B cell (primary cell): Measurements from ENCODE around the gene CASR. TPM values are rescaled to one million over a fixed set of nuclear protein-coding genes. Genes with fewer than 3 reads are reported as not detected.
"Not testable (repeated sequence)": the region's sequence is repeated elsewhere in the genome, so short reads cannot be mapped to it uniquely, and the experiment has no call there.

ENCODE experiments used
- ATAC-seq: fragments of 200-7000 bp; cut with Tn5 transposase; one replicate; pipeline ENCODE4 v1.10.0; 2021; ENCODE audit warnings: low read depth, mild to moderate bottlenecking, moderate number of reproducible peaks, moderate library complexity
- CTCF ChIA-PET: fragments of 350-600 bp; sonication (Branson Sonifier 250); formaldehyde crosslinking; loops from one replicate; lab custom pipeline; 2021; ENCODE audit warnings: antibody characterized with exemption, inconsistent platforms; lab: Charles Lee
- POLR2A ChIA-PET: fragments of 350-600 bp; sonication (Branson Sonifier 250); formaldehyde crosslinking; loops from one replicate; lab custom pipeline; 2021; ENCODE audit warnings: antibody characterized with exemption; lab: Charles Lee
- DNase-seq: peaks from one replicate; pipeline ENCODE4 v3.0.0; 2013
- H2AFZ ChIP-seq: 2 replicates; pipeline ENCODE4 v1.6.1; 2012; ENCODE audit warnings: mild to moderate bottlenecking, low read depth, low read length; ENCODE audit not compliant: insufficient read depth, poor library complexity, severe bottlenecking
- H3K27ac ChIP-seq, 2 donors: 1 replicate in 1 of 2; 2 replicates in 1 of 2; pipeline ENCODE4 v1.5.1; 2012 to 2013; ENCODE audit warnings: low read length in 2 of 2, mild to moderate bottlenecking in 2 of 2, moderate library complexity in 1 of 2
- H3K27me3 ChIP-seq, 4 experiments: fragments of 200-600 bp in 1 of 4; sonication (generic) in 1 of 4; replicated peaks in 1 of 4; 1 replicate in 2 of 4; 2 replicates in 2 of 4; pipeline versions ENCODE4 v1.6.1 to v1.7.0; 2013 to 2016; ENCODE audit warnings: low read length in 3 of 4, mild to moderate bottlenecking in 2 of 4, mixed read lengths in 1 of 4, moderate library complexity in 1 of 4; ENCODE audit not compliant: insufficient read depth in 4 of 4, control insufficient read depth in 3 of 4; ENCODE audit errors: control extremely low read depth in 1 of 4
- H3K36me3 ChIP-seq, 2 experiments: replicated peaks in 1 of 2; 1 replicate in 1 of 2; 2 replicates in 1 of 2; pipeline versions ENCODE4 v1.6.1 to v1.7.1; 2013; ENCODE audit warnings: low read length in 1 of 2; ENCODE audit not compliant: insufficient read depth in 2 of 2, control insufficient read depth in 1 of 2; ENCODE audit errors: control extremely low read depth in 1 of 2, extremely low read depth in 1 of 2
- H3K4me1 ChIP-seq, 2 donors: fragments of 200-600 bp in 1 of 2; sonication (generic) in 1 of 2; 1 replicate in 1 of 2; 2 replicates in 1 of 2; pipeline versions ENCODE4 v1.5.1 to v1.6.1; 2013 to 2017; ENCODE audit warnings: low read length in 2 of 2; ENCODE audit not compliant: control insufficient read depth in 2 of 2, insufficient read depth in 2 of 2
- H3K4me2 ChIP-seq: replicated peaks from 2 replicates; pipeline ENCODE3; 2012; ENCODE audit warnings: mild to moderate bottlenecking, low read depth, low read length; ENCODE audit not compliant: poor library complexity, severe bottlenecking
- H3K4me3 ChIP-seq, 5 experiments: fragments of 200-600 bp in 1 of 5; sonication (generic) in 1 of 5; 1 replicate in 3 of 5; 2 replicates in 2 of 5; pipeline versions ENCODE4 v1.5.1 to v1.7.0; 2011 to 2016; ENCODE audit warnings: low read length in 4 of 5, mild to moderate bottlenecking in 4 of 5, low read depth in 2 of 5, control low read depth in 1 of 5, moderate library complexity in 1 of 5; ENCODE audit not compliant: insufficient read depth in 1 of 5; ENCODE audit errors: control extremely low read depth in 1 of 5, extremely low read depth in 1 of 5
- H3K79me2 ChIP-seq: fragments of 200-600 bp; sonication (generic); one replicate; pipeline ENCODE4 v1.6.0; 2016; ENCODE audit warnings: low read length; ENCODE audit not compliant: control insufficient read depth, insufficient read depth
- H3K9ac ChIP-seq: fragments of 200-600 bp; sonication (generic); 2 replicates; pipeline ENCODE4 v1.6.1; 2017; ENCODE audit warnings: mild to moderate bottlenecking, low read length, moderate library complexity
- H3K9me3 ChIP-seq, 3 donors: one replicate each; pipeline versions ENCODE4 v1.6.1 to v1.7.1; 2013; ENCODE audit warnings: low read length in 2 of 3; ENCODE audit not compliant: control insufficient read depth in 2 of 3, insufficient read depth in 1 of 3; ENCODE audit errors: control extremely low read depth in 1 of 3
- H4K20me1 ChIP-seq: 2 replicates; pipeline ENCODE4 v1.6.0; 2012; ENCODE audit warnings: mild to moderate bottlenecking, low read length; ENCODE audit not compliant: insufficient read depth, control insufficient read depth, poor library complexity, severe bottlenecking
- H3K27ac Mint-ChIP-seq: one replicate; pipeline ENCODE4 v1.8.0; 2021; ENCODE audit warnings: mixed read lengths
- H3K27me3 Mint-ChIP-seq: one replicate; pipeline ENCODE4 v1.8.0; 2021; ENCODE audit warnings: mixed read lengths
- H3K4me1 Mint-ChIP-seq: one replicate; pipeline ENCODE4 v1.8.0; 2021; ENCODE audit warnings: mixed read lengths
- H3K4me3 Mint-ChIP-seq: one replicate; pipeline ENCODE4 v1.8.0; 2021; ENCODE audit warnings: mixed read lengths
- H3K9me3 Mint-ChIP-seq: one replicate; pipeline ENCODE4 v1.8.0; 2022; ENCODE audit warnings: mixed read lengths; ENCODE audit not compliant: insufficient read depth
- EZH2 ChIP-seq: IDR thresholded peaks from 2 replicates; pipeline ENCODE4 v1.6.1; 2012; ENCODE audit warnings: borderline replicate concordance, low read depth, mild to moderate bottlenecking, moderate library complexity, low read length; ENCODE audit not compliant: insufficient read depth, poor library complexity, severe bottlenecking
- WGBS: methylation state at CpG from one replicate; pipeline ENCODE4 v1.1.5; 2013; ENCODE audit warnings: missing lambda C conversion rate; ENCODE audit not compliant: insufficient coverage; 5-methylcytosine and 5-hydroxymethylcytosine counted together
- intact Hi-C: fragments of 100-400 bp; cut with micrococcal nuclease; formaldehyde crosslinking; loops from one replicate; pipeline ENCODE4 v1.10.0; 2022
- polyA plus RNA-seq: library from polyadenylated mRNA; depleted of rRNA; stranded (reverse); fragments of >200 nt; gene quantifications from 2 replicates; pipeline ENCODE4 v1.2.3, GENCODE V29; 2012
- total RNA-seq, 2 donors: library from RNA; stranded (reverse); fragments of 120-200 nt in 1 of 2; gene quantifications; 1 replicate in 1 of 2; 2 replicates in 1 of 2; pipeline versions ENCODE4 v1.2.3 to v1.2.4, GENCODE V29; 2013 to 2022
- TF ChIP-seq, protein P1 (sequence below): fragments of 200-600 bp; IDR thresholded peaks from one replicate; pipeline ENCODE4 v1.8.0; 2022; ENCODE audit warnings: antibody characterized with exemption, mild to moderate bottlenecking

Gene CASR
- total and polyA plus RNA-seq, 2 donors (not counting 1 experiment from before 2014, with no cell fraction given), result not detected

DNA sequence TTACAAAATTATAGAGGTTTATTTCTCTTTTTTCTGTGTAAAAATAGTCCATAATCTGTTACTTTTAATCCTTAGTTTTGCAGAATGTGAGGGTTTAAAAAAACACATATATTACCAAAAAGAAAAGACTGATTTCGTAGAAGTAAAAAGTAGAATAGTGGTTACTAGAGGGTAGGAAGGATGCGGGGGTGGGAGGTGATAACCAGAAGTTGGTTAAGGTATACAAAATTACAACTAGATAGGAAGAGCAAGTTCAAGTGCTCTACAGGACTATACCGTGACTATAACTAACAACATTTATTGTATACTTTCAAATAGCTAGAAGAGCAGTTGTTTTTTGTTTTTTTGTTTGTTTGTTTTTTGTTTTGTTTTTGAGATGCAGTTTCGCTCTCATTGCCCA lies 16.1 kb downstream of the CASR start:
- TF ChIP-seq, protein P1, sequence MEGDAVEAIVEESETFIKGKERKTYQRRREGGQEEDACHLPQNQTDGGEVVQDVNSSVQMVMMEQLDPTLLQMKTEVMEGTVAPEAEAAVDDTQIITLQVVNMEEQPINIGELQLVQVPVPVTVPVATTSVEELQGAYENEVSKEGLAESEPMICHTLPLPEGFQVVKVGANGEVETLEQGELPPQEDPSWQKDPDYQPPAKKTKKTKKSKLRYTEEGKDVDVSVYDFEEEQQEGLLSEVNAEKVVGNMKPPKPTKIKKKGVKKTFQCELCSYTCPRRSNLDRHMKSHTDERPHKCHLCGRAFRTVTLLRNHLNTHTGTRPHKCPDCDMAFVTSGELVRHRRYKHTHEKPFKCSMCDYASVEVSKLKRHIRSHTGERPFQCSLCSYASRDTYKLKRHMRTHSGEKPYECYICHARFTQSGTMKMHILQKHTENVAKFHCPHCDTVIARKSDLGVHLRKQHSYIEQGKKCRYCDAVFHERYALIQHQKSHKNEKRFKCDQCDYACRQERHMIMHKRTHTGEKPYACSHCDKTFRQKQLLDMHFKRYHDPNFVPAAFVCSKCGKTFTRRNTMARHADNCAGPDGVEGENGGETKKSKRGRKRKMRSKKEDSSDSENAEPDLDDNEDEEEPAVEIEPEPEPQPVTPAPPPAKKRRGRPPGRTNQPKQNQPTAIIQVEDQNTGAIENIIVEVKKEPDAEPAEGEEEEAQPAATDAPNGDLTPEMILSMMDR, result no peak
- TF ChIP-seq EZH2, result no peak
- H3K27me3 Mint-ChIP-seq, result no peaks in the 10 kb centered on the region
- no peak overlapping the region for H3K4me3 ChIP-seq
- H4K20me1 ChIP-seq, result no peaks in the 10 kb centered on the region
- no peak overlapping the region for H3K4me2 ChIP-seq
- no peaks in the 10 kb centered on the region for H3K9me3 Mint-ChIP-seq
- no peak overlapping the region for H3K4me3 Mint-ChIP-seq
- no peak overlapping the region for H3K9ac ChIP-seq
- H3K36me3 ChIP-seq, result no peaks in the 10 kb centered on the region
- ChIA-PET CTCF (no interaction called here), POLR2A (no interaction called here)
- H3K27ac Mint-ChIP-seq, result no peak overlapping the region
- no peak for ATAC-seq
- H3K27ac ChIP-seq, result no peak overlapping the region
- 100% methylated on average over 1 of the region's 4 CpGs for WGBS
- H3K9me3 ChIP-seq, result no peaks in the 10 kb centered on the region
- intact Hi-C loops, result no loop called here
- no peak overlapping the region for H2AFZ ChIP-seq
- H3K27me3 ChIP-seq, result no peaks in the 10 kb centered on the region
- no peaks in the 10 kb centered on the region for H3K4me1 Mint-ChIP-seq
- DNase-seq, result no peak
- no peaks in the 10 kb centered on the region for H3K4me1 ChIP-seq
- no peaks in the 10 kb centered on the region for H3K79me2 ChIP-seq

DNA sequence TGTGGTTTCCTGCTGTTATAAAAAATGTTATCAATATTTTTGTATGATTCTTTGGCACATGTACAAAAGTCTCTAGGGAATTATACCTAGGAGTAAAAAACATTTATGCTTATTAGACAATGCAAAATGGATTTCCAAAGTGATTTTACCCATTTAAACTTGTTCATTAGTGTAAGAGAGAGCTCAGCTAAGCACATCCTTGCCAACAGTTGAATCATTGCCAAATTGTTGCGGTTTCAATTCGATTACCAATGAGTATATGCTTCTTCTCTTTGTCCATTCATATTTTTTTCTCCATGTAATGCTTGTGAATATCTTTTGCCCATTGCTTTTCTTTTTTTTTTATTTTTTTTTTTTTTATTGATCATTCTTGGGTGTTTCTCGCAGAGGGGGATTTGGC lies 17.2 kb downstream of the CASR start:
- Mint-ChIP-seq H3K4me3 (no peak overlapping the region), H3K9me3 (no peaks in the 10 kb centered on the region), H3K4me1 (no peaks in the 10 kb centered on the region), H3K27me3 (no peaks in the 10 kb centered on the region), H3K27ac (no peak overlapping the region)
- WGBS, result no CpG with 5 or more reads among the region's 3 CpGs
- no peak overlapping the region for H3K27ac ChIP-seq
- H4K20me1 ChIP-seq, result no peaks in the 10 kb centered on the region
- TF ChIP-seq EZH2, result no peak
- TF ChIP-seq, protein P1, result no peak
- intact Hi-C loops, result no loop called here
- H3K27me3 ChIP-seq, result no peaks in the 10 kb centered on the region
- no peak overlapping the region for H3K9ac ChIP-seq
- H3K4me1 ChIP-seq, result no peaks in the 10 kb centered on the region
- no peaks in the 10 kb centered on the region for H3K9me3 ChIP-seq
- no peak overlapping the region for H3K4me2 ChIP-seq
- DNase-seq, result no peak
- POLR2A ChIA-PET, result no interaction called here
- no peak overlapping the region for H3K4me3 ChIP-seq
- CTCF ChIA-PET, result no interaction called here
- H3K36me3 ChIP-seq, result no peaks in the 10 kb centered on the region
- no peak overlapping the region for H2AFZ ChIP-seq
- no peak for ATAC-seq
- no peaks in the 10 kb centered on the region for H3K79me2 ChIP-seq

DNA sequence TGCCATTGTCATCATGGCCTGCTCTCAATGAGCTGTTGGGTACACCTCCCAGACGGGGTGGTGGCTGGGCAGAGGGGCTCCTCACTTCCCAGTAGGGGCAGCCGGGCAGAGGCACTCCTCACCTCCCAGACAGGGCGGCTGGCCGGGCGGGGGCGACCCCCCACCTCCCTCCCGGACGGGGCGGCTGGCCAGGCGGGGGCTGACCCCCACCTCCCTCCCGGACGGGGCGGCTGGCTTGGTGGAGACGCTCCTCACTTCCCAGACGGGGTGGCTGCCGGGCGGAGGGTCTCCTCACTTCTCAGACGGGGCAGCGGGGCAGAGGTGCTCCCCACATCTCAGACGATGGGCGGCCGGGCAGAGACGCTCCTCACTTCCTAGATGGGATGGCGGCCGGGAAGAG lies 18.0 kb downstream of the CASR start:
- H3K27me3 ChIP-seq, H3K27ac Mint-ChIP-seq, H3K4me2 ChIP-seq, DNase-seq, H3K4me1 ChIP-seq, CTCF ChIA-PET, H4K20me1 ChIP-seq, H3K9ac ChIP-seq, H3K36me3 ChIP-seq, H3K9me3 ChIP-seq, H3K27me3 Mint-ChIP-seq, H3K4me3 Mint-ChIP-seq, POLR2A ChIA-PET, H2AFZ ChIP-seq, H3K9me3 Mint-ChIP-seq, intact Hi-C loops, H3K4me3 ChIP-seq, H3K79me2 ChIP-seq, H3K27ac ChIP-seq, H3K4me1 Mint-ChIP-seq, ATAC-seq: not testable (repeated sequence)
- 100% methylated on average over 8 of the region's 25 CpGs for WGBS
